Keratinocyte (primary cell): ENCODE data around the gene MYO10.

Experiments
- EZH2 ChIP-seq: IDR thresholded peaks from one replicate; pipeline ENCODE4 v1.6.1; 2012; ENCODE audit warnings: inconsistent platforms, mild to moderate bottlenecking, low read length, moderate library complexity
- TF ChIP-seq, protein P1 (sequence below), 3 experiments: IDR thresholded peaks in 1 of 3; conservative IDR thresholded peaks in 1 of 3; optimal IDR thresholded peaks in 1 of 3; 2 replicates in 2 of 3; 3 replicates in 1 of 3; pipeline versions ENCODE3 to v1.5.1; 2011; ENCODE audit warnings: low read length in 3 of 3, mild to moderate bottlenecking in 3 of 3, moderate library complexity in 2 of 3, control low read depth in 1 of 3, inconsistent platforms in 1 of 3; ENCODE audit not compliant: insufficient read depth in 2 of 3; ENCODE audit errors: extremely low read depth in 1 of 3

DNA sequence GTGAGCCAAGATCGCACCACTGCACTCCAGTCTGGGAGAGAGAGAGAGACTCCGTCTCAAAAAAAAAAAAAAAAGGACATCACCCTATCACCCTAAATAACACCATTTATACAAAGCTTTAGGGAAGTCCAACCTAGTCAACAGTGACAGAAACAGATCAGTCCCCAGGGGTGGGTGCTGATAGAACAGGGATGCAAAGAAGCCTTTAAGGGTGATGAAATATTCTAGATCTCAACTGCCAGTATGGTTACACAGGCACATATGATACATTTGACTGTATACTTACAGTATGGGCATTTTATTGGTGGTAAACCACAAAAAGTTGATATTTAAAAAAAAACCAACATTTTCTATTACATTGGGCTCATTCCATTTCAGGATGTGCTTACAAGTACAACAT is 324.1 kb downstream of the MYO10 start:
- TF ChIP-seq, protein P1, sequence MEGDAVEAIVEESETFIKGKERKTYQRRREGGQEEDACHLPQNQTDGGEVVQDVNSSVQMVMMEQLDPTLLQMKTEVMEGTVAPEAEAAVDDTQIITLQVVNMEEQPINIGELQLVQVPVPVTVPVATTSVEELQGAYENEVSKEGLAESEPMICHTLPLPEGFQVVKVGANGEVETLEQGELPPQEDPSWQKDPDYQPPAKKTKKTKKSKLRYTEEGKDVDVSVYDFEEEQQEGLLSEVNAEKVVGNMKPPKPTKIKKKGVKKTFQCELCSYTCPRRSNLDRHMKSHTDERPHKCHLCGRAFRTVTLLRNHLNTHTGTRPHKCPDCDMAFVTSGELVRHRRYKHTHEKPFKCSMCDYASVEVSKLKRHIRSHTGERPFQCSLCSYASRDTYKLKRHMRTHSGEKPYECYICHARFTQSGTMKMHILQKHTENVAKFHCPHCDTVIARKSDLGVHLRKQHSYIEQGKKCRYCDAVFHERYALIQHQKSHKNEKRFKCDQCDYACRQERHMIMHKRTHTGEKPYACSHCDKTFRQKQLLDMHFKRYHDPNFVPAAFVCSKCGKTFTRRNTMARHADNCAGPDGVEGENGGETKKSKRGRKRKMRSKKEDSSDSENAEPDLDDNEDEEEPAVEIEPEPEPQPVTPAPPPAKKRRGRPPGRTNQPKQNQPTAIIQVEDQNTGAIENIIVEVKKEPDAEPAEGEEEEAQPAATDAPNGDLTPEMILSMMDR (optimal IDR thresholded peaks at IDR 0.05 in 1 of 3, IDR thresholded peaks at IDR 0.05 in 1 of 3, conservative IDR thresholded peaks at IDR 0.05 in 1 of 3; ENCODE audit: extremely low read depth in 1 of 3, insufficient read depth in 2 of 3, low read length in 3 of 3): no peak
- TF ChIP-seq EZH2: no peak
